Left lung (tissue), 10 donors: Measurements from ENCODE around the gene TNFRSF12A. TPM values are rescaled to one million over a fixed set of nuclear protein-coding genes. Genes with fewer than 3 reads are reported as not detected.

Experiments used
- ATAC-seq: fragments of 200-7000 bp; cut with Tn5 transposase; one replicate; pipeline ENCODE4 v1.9.1; 2020; ENCODE audit warnings: moderate library complexity
- DNase-seq, 4 donors: peaks; one replicate each; pipeline ENCODE4 v3.0.0-alpha.2; 2013 to 2020
- H3K27ac ChIP-seq, 2 donors: fragments of 200-600 bp; sonication (generic) in 1 of 2; one replicate each; pipeline versions ENCODE4 v1.5.0 to v1.8.0; 2020 to 2021
- H3K27me3 ChIP-seq, 2 donors: fragments of 200-600 bp; sonication (generic) in 1 of 2; one replicate each; pipeline versions ENCODE4 v1.5.0 to v1.8.0; 2020 to 2021
- H3K36me3 ChIP-seq, 2 donors: fragments of 200-600 bp; sonication (generic) in 1 of 2; one replicate each; pipeline versions ENCODE4 v1.5.0 to v1.8.0; 2020 to 2021
- H3K4me1 ChIP-seq, 2 donors: fragments of 200-600 bp; one replicate each; pipeline ENCODE4 v1.8.0; 2021
- H3K4me3 ChIP-seq, 2 donors: fragments of 200-600 bp; sonication (generic) in 1 of 2; one replicate each; pipeline versions ENCODE4 v1.5.0 to v1.8.0; 2020 to 2021; ENCODE audit warnings: mild to moderate bottlenecking in 1 of 2
- H3K9me3 ChIP-seq, 2 donors: fragments of 200-600 bp; sonication (generic) in 1 of 2; one replicate each; pipeline versions ENCODE4 v1.5.0 to v1.8.0; 2020 to 2021
- intact Hi-C, 2 donors: fragments of 100-400 bp; cut with DNase I; formaldehyde crosslinking; loops; one replicate each; pipeline versions ENCODE4 v1.11.2 to v1.14.2; 2022
- polyA plus RNA-seq, 6 donors: library from polyadenylated mRNA; unstranded; fragments of 120-200 nt; gene quantifications; one replicate each; pipeline ENCODE4 v1.2.1, GENCODE V29; 2013; ENCODE audit not compliant: insufficient read length in 6 of 6
- total RNA-seq, 2 donors: library from RNA; stranded (reverse); fragmentation: NEBNext Ultra II Directional; extraction: Animal tissue kit (Norgen Biotek cat#: 25700); gene quantifications; one replicate each; pipeline ENCODE4 v1.2.1, GENCODE V29; 2021
- TF ChIP-seq, protein P1 (sequence below), 2 donors: fragments of 200-600 bp; sonication (generic) in 1 of 2; IDR thresholded peaks; one replicate each; pipeline versions ENCODE4 v1.5.0 to v1.8.0; 2021; ENCODE audit warnings: antibody characterized with exemption in 2 of 2
- donor health status: DM: no; HTN: yes; CAD: no.
- donor health status: DM: no; HTN: no; CAD: no.

The TNFRSF12A gene
- total and polyA plus RNA-seq, 8 donors: 2.6 to 126 (median 4.8) TPM

- intact Hi-C loops: no loop called here
Measured at GRCh38 chr16:3027983-3028715, 8.0 kb downstream of the TNFRSF12A start.

GRCh38 chr16:3028716-3029319 is 8.7 kb downstream of the TNFRSF12A start:
- no peak for ATAC-seq
- peaks cover 33 to 56% of the 10 kb centered on the region in 2 donors for H3K27me3 ChIP-seq
- H3K4me1 ChIP-seq: peaks cover 6 to 39% of the 10 kb centered on the region in 2 donors
- no peak for DNase-seq
- peaks cover 0 to 21% of the 10 kb centered on the region in 2 donors for H3K36me3 ChIP-seq
- no peak overlapping the region for H3K4me3 ChIP-seq
- TF ChIP-seq, protein P1, sequence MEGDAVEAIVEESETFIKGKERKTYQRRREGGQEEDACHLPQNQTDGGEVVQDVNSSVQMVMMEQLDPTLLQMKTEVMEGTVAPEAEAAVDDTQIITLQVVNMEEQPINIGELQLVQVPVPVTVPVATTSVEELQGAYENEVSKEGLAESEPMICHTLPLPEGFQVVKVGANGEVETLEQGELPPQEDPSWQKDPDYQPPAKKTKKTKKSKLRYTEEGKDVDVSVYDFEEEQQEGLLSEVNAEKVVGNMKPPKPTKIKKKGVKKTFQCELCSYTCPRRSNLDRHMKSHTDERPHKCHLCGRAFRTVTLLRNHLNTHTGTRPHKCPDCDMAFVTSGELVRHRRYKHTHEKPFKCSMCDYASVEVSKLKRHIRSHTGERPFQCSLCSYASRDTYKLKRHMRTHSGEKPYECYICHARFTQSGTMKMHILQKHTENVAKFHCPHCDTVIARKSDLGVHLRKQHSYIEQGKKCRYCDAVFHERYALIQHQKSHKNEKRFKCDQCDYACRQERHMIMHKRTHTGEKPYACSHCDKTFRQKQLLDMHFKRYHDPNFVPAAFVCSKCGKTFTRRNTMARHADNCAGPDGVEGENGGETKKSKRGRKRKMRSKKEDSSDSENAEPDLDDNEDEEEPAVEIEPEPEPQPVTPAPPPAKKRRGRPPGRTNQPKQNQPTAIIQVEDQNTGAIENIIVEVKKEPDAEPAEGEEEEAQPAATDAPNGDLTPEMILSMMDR (IDR thresholded peaks at IDR 0.05): no peak
- no peaks in the 10 kb centered on the region for H3K9me3 ChIP-seq
- H3K27ac ChIP-seq: no peak overlapping the region
- intact Hi-C loops: no loop called here

More at GRCh38 chr16:3027983-3028715, 8.0 kb downstream of the TNFRSF12A start:
- H3K4me1 ChIP-seq: peaks cover 9 to 45% of the 10 kb centered on the region in 2 donors
- no peaks in the 10 kb centered on the region for H3K9me3 ChIP-seq
- ATAC-seq (peak; percentile 68), DNase-seq (peak in 3 of 4 donors; percentile 86 to 98 (median 87))
- H3K27ac ChIP-seq: no peak overlapping the region
- TF ChIP-seq, protein P1 (IDR thresholded peaks at IDR 0.05): peak; percentile 46 to 89
- no peak overlapping the region for H3K4me3 ChIP-seq
- H3K36me3 ChIP-seq: peaks cover 0 to 21% of the 10 kb centered on the region in 2 donors
- peaks cover 32 to 49% of the 10 kb centered on the region in 2 donors for H3K27me3 ChIP-seq

GRCh38 chr16:3029491-3030221 is 9.5 kb downstream of the TNFRSF12A start:
- no peak overlapping the region for H3K27ac ChIP-seq
- no peak for DNase-seq
- no peaks in the 10 kb centered on the region for H3K9me3 ChIP-seq
- H3K4me1 ChIP-seq: peaks cover 3 to 35% of the 10 kb centered on the region in 2 donors
- TF ChIP-seq, protein P1 (IDR thresholded peaks at IDR 0.05): no peak
- ATAC-seq: no peak
- peaks cover 0 to 21% of the 10 kb centered on the region in 2 donors for H3K36me3 ChIP-seq
- H3K4me3 ChIP-seq: no peak overlapping the region
- intact Hi-C loops: no loop called here
- peaks cover 33 to 64% of the 10 kb centered on the region in 2 donors for H3K27me3 ChIP-seq

- peaks cover 0 to 20% of the 10 kb centered on the region in 2 donors for H3K36me3 ChIP-seq
- no peak for DNase-seq
- peaks cover 0 to 29% of the 10 kb centered on the region in 2 donors for H3K4me1 ChIP-seq
- peaks cover 35 to 73% of the 10 kb centered on the region in 2 donors for H3K27me3 ChIP-seq
- no peaks in the 10 kb centered on the region for H3K9me3 ChIP-seq
- intact Hi-C loops: no loop called here
- ATAC-seq: no peak
- no peak overlapping the region for H3K4me3 ChIP-seq
- TF ChIP-seq, protein P1 (IDR thresholded peaks at IDR 0.05): no peak
- H3K27ac ChIP-seq: no peak overlapping the region
Measured at GRCh38 chr16:3030222-3031212, 10.3 kb downstream of the TNFRSF12A start.
